Ramos (cell line): ENCODE measurements around the gene ZNF512B.

Source experiments
- in situ Hi-C: fragments of 300-500 bp; cut with MboI; formaldehyde crosslinking; loops from one replicate; pipeline ENCODE4 v1.14.3; 2022; ENCODE audit warnings: low sequenced_read_pairs; ENCODE audit not compliant: unreplicated experiment

ZNF512B gene

GRCh38 chr20:63952769-63953168 is 17.0 kb downstream of the ZNF512B start:
- in situ Hi-C loops = no loop called here

DNA sequence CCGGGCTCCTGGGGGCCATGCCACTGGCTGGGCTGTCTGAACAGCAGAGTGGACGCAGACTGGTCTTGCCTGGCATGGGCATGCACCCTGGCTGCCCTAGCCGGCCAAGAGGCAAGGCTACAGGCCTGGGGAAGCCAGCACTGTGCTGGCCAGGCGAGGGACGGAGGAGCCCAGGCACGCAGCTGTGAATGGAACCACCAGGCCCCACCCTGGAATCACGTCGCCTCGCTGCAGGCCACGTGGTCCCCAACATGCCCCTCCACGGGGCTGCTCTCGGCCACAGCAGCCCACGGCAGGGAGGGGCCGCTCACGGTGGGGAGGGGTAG is 17.6 kb downstream of the ZNF512B start:
- in situ Hi-C loops = no loop called here

DNA sequence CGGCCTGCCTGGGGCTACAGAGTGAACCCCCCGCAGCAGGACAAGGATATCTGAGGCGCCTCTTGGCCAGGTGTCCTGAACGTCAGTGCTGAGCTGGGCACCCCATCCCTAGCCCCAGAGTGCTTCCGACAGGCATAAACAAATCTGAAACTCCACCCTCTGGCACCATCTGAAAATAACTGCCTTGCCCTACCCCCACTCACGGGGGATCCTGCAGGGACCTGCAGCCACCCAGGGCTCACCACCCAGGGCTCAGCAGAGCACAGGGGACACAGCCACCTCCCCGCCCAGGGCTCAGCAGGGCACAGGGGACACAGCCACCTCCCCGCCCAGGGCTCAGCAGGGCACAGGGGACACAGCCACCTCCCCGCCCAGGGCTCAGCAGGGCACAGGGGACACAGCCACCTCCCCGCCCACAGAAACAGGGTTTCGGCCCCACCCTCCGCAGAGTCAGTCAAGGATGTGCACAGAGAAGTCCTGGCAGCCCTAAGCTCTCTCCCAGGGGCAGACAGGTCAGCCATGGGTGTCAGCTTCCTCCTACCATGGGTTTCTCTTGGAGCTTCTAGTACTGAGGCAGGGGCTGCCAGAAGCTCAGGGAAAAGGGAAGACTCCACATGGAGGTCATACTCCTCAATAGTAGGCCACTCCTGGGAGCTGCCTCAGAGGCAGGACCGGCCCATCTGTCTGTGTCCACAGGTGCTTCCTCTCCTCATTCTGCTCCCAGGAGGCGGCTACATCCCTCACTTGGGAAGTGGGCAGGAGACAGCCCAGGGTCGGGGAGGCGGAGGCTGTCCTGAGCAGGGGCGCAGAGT is 18.1 kb downstream of the ZNF512B start:
- in situ Hi-C loops = no loop called here

- in situ Hi-C loops = no loop called here
Measured at GRCh38 chr20:63950701-63951397, 18.9 kb downstream of the ZNF512B start.

DNA sequence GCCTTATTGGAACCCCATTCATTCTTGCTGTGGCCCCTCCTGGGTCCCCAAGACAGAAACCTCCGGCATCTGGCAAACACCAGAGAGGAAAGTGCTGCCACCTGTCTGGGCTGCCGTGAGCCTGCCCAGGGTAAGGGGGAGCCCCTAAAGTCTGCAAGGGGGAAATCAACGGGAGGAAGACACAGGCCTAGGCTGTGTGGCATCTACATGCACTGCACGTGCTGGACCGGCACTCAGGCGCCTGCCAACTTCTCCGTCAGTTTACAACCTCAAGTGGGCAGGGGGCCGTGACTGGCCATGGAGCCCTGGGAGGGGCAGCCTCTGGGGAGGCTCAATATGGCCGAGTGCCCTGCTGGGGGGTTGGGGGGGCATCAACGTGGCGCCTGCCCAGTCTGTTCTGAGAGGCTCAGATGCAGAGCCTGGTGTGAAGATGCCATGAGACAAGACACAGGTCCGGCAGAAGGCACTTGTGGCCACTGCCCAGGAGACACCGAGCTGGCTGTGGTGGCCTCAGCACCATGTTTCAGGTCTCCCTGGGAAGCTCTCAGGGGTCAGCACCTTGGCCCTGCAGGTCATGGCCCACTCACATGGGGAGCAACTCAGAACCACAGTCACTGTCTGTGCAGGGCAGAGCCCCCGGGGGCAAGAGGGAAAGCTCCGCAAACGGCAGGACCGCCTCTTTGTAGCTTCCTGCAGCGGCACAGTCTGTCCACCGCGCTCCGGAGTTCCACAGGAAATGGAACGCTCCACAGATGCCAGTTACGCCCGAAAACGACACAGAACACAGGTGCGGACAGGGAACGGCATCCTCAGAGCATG is 21.9 kb downstream of the ZNF512B start:
- in situ Hi-C loops = no loop called here

DNA sequence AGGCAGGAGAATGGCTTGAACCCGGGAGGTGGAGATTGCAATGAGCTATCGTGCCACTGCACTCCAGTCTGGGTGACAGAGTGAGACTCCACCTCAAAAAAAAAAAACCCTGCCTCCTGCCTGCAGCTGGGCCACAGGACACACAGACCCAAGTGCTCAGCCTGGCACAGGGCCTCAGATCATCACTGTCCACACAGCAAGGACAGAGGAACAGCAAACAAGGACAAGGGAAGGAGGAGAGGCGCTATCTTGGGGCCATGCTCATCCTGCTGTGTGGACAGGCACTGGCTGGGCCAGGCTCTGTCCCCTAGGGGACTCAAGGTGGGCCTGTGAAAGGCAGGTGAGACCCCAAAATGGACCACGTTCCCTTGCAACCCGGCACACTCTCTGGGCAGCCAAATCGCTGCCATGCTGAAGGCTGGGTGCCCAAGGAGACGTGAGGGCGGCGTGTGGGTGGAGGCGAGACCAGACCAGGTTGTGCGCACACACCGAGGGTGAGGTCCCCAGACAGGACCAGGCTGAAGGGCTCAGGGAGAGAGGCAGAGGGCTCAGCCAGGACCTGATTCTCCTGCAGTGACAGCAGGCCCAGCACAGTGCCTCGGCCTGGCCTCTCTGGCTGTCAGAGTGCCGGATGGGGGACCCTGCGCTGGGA is 22.6 kb downstream of the ZNF512B start:
- in situ Hi-C loops = no loop called here

DNA sequence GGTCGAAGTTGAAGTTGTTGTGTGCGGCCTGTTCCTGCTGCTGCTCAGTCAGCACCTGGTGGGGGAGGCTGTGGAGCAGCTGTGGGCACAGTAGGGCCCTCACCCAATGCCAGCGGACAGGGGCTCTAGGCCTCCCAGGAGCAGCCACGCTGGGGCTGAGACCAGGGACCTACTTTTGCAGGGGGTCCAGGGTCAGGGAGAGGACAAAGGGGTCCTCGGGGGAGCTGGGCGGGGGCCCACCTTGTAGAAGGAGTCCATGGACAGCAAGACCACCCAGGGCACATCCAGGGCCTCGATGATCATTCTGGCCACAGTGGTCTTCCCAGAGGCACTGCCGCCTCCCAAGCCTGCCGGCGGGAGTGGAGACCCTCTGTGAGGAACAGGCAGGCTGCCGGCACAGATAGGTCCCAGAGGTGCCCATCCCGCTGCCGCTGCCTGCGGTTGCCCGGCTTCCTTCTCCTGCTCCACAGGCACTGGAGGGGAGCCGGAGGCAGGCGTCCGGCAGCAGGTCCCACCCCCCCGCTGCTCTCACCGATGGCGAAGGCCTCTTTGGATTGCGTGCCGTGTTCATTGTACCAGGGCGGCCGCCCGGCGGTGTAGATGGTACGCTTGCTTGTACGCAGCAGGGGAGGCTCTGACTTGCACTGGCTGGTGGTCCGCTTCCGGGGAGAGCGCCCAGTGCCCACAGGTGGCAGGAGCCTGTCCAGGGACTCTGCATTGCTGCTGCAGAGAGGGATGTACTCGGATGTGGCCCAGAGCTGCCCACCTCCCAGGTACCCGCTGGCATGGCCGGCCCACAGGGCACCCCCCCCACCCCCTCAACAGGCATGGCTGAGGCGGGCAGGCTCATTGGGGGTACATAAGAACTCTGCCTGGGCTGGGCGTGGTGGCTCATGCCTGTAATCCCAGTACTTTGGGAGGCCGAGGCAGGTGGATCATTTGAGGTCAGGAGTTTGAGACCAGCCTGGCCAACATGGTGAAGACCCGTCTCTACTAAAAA is 23.5 kb downstream of the ZNF512B start:
- in situ Hi-C loops = no loop called here

GRCh38 chr20:63945031-63945658 is 24.6 kb downstream of the ZNF512B start:
- in situ Hi-C loops = no loop called here

DNA sequence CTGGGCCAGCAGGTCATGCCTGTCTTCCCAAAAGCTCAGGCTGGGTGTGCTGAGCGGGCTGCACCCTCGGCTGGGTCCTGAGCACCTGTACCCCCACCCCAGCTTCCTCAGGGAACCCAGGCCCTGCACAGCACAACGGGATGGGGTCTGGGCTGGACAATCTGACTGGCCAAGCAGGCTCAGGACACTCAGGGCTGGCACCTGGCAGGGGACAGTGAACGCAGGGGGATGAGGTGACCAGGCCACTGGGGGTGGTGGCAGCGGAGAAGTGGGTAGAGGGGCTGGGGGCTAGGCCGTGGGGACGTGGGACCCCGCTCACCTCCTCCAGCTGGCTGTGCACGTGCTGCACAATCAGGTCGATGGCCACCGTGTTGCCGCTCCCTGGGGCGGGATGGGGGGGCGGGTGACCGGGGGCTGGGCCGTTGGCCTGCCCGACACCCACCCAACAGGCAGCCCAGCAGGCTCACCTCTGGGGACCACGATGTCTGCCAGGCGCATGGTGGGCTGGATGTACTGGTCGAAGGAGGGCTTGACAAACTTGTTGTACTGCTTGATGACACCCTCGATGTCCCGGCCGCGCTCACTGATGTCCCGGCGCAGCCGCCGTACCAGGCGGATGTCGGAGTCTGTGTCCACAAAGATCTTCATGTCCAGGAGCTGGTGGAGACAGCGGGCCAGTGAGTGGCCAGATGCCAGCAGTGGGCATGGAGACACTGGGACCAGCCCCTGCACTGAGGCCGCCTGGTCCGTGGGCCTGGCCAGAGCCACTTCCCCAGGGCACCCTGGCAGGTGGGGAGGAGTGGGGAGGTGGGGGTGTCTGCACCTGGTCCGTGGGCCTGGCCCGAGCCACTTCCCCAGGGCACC is 25.4 kb downstream of the ZNF512B start:
- in situ Hi-C loops = no loop called here

GRCh38 chr20:63943808-63944077 is 26.0 kb downstream of the ZNF512B start:
- in situ Hi-C loops = no loop called here

- in situ Hi-C loops = no loop called here
Measured at GRCh38 chr20:63942969-63943807, 26.5 kb downstream of the ZNF512B start.

DNA sequence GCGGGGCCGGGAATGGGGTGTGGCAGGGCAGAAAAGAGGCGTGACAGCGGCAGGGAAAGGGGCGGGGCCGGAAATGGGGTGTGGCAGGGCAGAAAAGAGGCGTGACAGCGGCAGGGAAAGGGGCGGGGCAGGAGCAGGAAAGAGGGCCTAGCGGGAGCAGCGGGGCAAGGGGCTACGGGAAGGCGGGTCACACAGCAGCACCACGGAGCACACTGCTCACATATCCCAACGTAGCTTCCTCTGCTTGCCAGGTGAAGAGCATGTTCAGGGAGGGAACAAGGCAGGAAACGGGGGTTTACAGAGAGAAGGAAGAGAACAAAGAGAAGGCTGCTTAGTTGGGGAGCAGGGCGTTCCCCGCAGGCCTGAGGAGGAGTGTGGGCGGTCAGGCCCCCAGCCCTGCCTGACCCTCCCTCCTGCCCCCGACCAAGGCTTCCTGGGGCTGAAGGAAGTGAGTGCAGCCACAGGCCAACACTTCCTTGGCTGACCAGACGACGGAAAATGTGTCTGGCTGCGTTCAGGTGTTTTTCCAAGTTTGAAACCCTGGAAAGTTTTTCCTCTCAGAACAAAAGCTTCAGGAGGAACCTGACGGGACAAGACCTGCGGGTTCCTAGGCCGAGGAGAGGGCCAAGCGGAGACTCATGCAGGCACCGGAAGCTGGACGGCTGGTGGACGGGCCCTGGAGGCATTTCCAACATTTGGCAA is 27.3 kb downstream of the ZNF512B start:
- in situ Hi-C loops = no loop called here

DNA sequence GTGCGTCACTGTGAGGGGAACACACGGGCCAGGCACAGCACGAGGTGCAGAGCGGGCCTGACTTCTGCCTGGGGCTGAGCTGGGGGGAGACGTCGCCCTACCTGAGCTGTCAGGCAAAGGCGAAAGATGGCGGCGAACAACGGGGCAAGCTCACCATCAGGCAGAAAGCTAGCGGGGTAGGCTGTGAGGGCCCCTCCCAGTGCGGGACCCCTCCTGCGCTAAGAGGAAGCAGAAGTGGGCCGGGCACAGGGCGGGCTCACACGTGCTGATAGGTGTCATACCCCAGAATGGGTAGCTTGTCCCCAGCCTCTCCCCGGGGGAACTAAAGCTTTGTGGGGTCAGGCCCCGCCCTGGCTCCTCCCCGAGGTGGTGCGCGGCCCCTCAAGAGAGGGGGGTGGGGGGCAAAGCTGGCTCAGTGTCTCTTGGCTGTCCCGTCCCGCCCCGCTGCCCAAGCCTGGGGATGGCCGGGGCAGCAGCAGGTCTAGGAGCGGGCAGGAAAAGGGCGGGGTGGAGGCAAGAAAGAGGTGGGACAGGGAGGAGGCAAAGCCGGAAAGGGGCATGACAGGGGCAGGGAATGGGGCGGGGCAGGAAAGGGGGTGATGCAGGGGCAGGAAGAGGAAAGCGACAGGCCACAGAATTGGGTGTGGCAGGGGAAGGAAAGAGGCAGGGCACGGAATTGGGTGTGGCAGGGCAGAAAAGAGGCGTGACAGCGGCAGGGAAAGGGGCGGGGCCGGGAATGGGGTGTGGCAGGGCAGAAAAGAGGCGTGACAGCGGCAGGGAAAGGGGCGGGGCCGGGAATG is 28.2 kb downstream of the ZNF512B start:
- in situ Hi-C loops = no loop called here

DNA sequence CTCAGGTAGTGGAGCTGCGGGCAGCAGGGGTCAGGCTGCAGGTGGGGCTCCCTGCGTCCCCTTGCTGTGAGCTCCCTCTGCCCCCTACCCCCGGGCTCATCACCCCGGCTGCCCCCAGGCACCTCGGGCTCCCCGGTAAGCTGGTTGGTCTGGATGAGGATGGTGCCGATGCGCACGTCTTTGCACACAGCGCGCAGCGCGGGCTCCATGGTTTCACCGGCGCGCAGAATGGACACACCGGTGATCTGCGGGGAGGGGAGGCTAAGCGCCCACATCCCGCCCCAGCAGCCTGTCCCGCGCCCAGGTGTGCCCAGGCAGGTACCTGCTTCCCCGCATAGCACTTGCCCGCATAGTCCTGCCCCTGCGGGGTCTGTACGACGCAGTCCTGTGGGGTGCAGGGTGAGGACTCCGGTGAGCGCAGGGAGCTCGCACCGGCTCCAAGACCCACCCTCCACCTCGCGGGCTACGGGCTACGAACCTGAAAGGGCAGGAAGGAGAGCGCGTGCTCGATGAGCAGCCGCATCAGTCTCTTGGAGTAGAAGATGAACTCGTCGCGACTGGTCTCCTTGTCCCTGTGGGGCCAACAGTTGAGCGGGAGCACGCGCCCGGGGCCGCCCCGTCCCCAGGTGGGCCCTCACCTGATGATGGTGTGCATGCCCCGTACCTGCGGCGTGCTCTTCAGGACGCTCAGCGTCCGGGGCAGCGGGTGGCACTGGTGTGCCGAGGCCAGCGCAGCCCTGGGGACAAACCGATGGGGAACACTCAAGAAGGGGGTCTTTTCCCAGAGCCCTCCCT is 29.1 kb downstream of the ZNF512B start:
- in situ Hi-C loops = no loop called here

DNA sequence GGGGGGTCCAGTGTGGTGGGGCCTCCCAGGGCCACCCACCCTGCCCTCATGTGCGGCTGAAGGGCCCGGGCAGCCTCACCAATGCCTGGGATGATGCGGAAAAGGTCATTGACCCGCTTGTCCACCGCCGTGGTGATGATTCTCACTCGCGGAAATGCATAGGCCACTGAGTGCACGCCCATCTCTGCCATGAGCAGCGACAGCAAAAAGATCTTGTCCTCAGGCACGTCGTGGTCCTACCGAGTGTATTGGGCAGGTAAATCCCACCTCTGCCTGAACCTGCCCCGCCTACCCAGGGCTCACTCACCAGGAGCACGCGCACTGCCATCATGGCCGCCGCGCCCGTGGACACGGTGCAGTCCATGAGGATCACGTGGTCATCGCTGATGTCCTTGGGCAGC is 29.7 kb downstream of the ZNF512B start:
- in situ Hi-C loops = no loop called here
